A673 (cell line): ENCODE results near the gene CCT3.

Experiments
- CTCF ChIP-seq: fragments of 300-800, 200-600 bp; sonication (generic); conservative IDR thresholded peaks from 2 replicates; pipeline ENCODE4 v1.5.1; 2017; ENCODE audit warnings: low read depth, mild to moderate bottlenecking, antibody characterized with exemption, low read length, moderate library complexity, mixed read lengths
- EZH2 ChIP-seq: fragments of 200-600 bp; sonication (generic); IDR thresholded peaks from 2 replicates; pipeline ENCODE4 v1.6.1; 2017; ENCODE audit warnings: borderline replicate concordance, low read depth, mild to moderate bottlenecking, mixed read lengths, antibody characterized with exemption, low read length; ENCODE audit not compliant: poor library complexity, severe bottlenecking

DNA sequence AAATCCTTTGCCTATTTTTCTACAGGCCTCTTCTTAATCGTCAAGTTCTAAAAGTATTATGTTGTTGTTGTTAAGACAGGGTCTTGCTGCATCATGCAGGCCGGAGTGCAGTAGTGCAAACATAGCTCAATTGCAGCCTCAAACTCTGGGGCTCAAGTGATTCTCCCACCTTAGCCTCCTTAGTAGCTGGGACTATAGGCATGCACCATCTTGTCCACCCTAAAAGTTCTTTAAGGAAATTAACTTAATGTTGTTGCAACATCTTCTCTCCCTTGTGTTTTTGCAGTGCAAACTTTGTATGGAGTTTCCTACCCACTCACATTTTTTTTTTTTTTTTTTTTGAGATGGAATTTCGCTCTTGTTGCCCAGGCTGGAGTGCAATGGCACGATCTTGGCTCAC is 34.9 kb downstream of the CCT3 start:
- TF ChIP-seq CTCF (no peak), EZH2 (no peak)
